Measurements from ENCODE around the gene SLITRK3.
"Not testable (repeated sequence)": the region's sequence is repeated elsewhere in the genome, so short reads cannot be mapped to it uniquely, and the experiment has no call there.

The SLITRK3 gene

GRCh38 chr3:165144271-165144670 is 51.9 kb downstream of the SLITRK3 start:
- ChIA-PET POLR2A (ENCODE audit: low non-redundant PET) (no interaction called here), CTCF (interaction anchor here (0.7 kb wide), 1 partner anchor 49 kb away, joined by 3 read pairs; no protein-coding TSS in a partner anchor)
- TF ChIP-seq CTCF (conservative IDR thresholded peaks at IDR 0.05; ENCODE audit: low read depth): no peak
- no peak for DNase-seq (ENCODE audit: low spot score)
- no peak overlapping the region for H3K27ac ChIP-seq

GRCh38 chr3:165139918-165140317 is 56.3 kb downstream of the SLITRK3 start:
- H3K27ac ChIP-seq; DNase-seq (ENCODE audit: low spot score); POLR2A ChIA-PET (ENCODE audit: low non-redundant PET); CTCF ChIA-PET: not testable (repeated sequence)
